ENCODE data around the gene TUFT1.

DNA sequence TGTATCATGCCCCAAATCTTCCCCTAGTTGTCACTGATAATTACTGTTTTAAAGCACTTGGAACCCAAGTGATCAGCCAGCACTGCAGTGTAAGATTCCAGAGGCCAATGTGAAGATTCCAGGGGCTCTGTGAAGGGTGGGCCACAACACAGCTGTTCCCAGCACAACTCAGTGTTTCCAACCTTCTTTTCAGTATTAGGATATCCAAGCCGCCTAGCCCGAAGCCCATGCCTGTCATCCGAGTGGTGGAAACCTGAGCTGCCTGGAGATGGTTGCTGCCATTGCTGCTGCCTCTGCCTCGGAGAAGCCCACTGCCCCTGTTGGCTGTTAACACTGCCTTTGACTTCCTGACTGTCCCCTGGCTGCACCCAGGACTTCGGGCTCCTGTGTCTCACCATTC, 41.3 kb downstream of the TUFT1 start:
- TF ChIP-seq, protein P1, sequence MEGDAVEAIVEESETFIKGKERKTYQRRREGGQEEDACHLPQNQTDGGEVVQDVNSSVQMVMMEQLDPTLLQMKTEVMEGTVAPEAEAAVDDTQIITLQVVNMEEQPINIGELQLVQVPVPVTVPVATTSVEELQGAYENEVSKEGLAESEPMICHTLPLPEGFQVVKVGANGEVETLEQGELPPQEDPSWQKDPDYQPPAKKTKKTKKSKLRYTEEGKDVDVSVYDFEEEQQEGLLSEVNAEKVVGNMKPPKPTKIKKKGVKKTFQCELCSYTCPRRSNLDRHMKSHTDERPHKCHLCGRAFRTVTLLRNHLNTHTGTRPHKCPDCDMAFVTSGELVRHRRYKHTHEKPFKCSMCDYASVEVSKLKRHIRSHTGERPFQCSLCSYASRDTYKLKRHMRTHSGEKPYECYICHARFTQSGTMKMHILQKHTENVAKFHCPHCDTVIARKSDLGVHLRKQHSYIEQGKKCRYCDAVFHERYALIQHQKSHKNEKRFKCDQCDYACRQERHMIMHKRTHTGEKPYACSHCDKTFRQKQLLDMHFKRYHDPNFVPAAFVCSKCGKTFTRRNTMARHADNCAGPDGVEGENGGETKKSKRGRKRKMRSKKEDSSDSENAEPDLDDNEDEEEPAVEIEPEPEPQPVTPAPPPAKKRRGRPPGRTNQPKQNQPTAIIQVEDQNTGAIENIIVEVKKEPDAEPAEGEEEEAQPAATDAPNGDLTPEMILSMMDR (IDR thresholded peaks at IDR 0.05; ENCODE audit: poor library complexity, severe bottlenecking) = no peak
- TF ChIP-seq EP300 (conservative IDR thresholded peaks at IDR 0.05; ENCODE audit: poor library complexity, severe bottlenecking) = no peak
- no peak for TF ChIP-seq EZH2 (IDR thresholded peaks at IDR 0.05; ENCODE audit: borderline replicate concordance, insufficient read depth, low read length, poor library complexity, severe bottlenecking)
- no peak for TF ChIP-seq RAD21 (conservative IDR thresholded peaks at IDR 0.05)
- TF ChIP-seq SMC3 (conservative IDR thresholded peaks at IDR 0.05; ENCODE audit: poor library complexity) = no peak
- no peak for TF ChIP-seq POLR2AphosphoS5 (IDR thresholded peaks at IDR 0.05)
